GM15510 (cell line): ENCODE results near the gene PAX9.

Source experiments
- POLR2A ChIP-seq: IDR thresholded peaks from 3 replicates; pipeline ENCODE4 v1.6.1; 2011; ENCODE audit warnings: borderline replicate concordance; ENCODE audit not compliant: insufficient read length; ENCODE audit errors: extremely low read depth

The PAX9 gene

GRCh38 chr14:36652542-36653201 lies 9.0 kb upstream of the PAX9 start:
- no peak for TF ChIP-seq POLR2A

- no peak for TF ChIP-seq POLR2A
Measured at GRCh38 chr14:36653413-36653812, 8.2 kb upstream of the PAX9 start.

GRCh38 chr14:36653962-36654793 lies 7.5 kb upstream of the PAX9 start:
- no peak for TF ChIP-seq POLR2A

GRCh38 chr14:36654794-36655381 lies 6.8 kb upstream of the PAX9 start:
- TF ChIP-seq POLR2A, result no peak

- TF ChIP-seq POLR2A, result no peak
Measured at GRCh38 chr14:36655571-36655962, 6.1 kb upstream of the PAX9 start.

GRCh38 chr14:36655963-36656686 lies 5.5 kb upstream of the PAX9 start:
- no peak for TF ChIP-seq POLR2A

GRCh38 chr14:36656687-36657398 lies 4.8 kb upstream of the PAX9 start:
- no peak for TF ChIP-seq POLR2A

- TF ChIP-seq POLR2A, result no peak
Measured at GRCh38 chr14:36657399-36658122, 4.1 kb upstream of the PAX9 start.

- no peak for TF ChIP-seq POLR2A
Measured at GRCh38 chr14:36658123-36659009, 3.3 kb upstream of the PAX9 start.

- no peak for TF ChIP-seq POLR2A
Measured at GRCh38 chr14:36659010-36659821, 2.4 kb upstream of the PAX9 start.

- no peak for TF ChIP-seq POLR2A
Measured at GRCh38 chr14:36659822-36660735, 1.6 kb upstream of the PAX9 start.

- TF ChIP-seq POLR2A, result no peak
Measured at GRCh38 chr14:36660736-36661505, 739 bp upstream of the PAX9 start.
